Midbrain (tissue), 1 donor: ENCODE data around the gene ATP8A2.

Source experiments
- DNase-seq: peaks from one replicate; lab custom pipeline; 2025; lab: John Stamatoyannopoulos, UW

The ATP8A2 gene

GRCh38 chr13:25859528-25859927 is 487.8 kb downstream of the ATP8A2 start:
- DNase-seq = no peak

GRCh38 chr13:25860265-25860664 is 488.5 kb downstream of the ATP8A2 start:
- no peak for DNase-seq

GRCh38 chr13:25860862-25861261 is 489.1 kb downstream of the ATP8A2 start:
- DNase-seq = no peak

GRCh38 chr13:25862156-25862555 is 490.4 kb downstream of the ATP8A2 start:
- no peak for DNase-seq

GRCh38 chr13:25864116-25864515 is 492.3 kb downstream of the ATP8A2 start:
- no peak for DNase-seq

- no peak for DNase-seq
These were observed 493.2 kb downstream of the ATP8A2 start for GRCh38 chr13:25864936-25865335.

- DNase-seq = no peak
These were observed 493.6 kb downstream of the ATP8A2 start for GRCh38 chr13:25865391-25865790.

- no peak for DNase-seq
These were observed 495.3 kb downstream of the ATP8A2 start for GRCh38 chr13:25867038-25867437.

- no peak for DNase-seq
These were observed 496.7 kb downstream of the ATP8A2 start for GRCh38 chr13:25868490-25868889.

- DNase-seq = no peak
These were observed 498.2 kb downstream of the ATP8A2 start for GRCh38 chr13:25869941-25870340.

- no peak for DNase-seq
These were observed 499.8 kb downstream of the ATP8A2 start for GRCh38 chr13:25871389-25872125.

- DNase-seq = no peak
These were observed 500.9 kb downstream of the ATP8A2 start for GRCh38 chr13:25872481-25873241.

GRCh38 chr13:25873242-25873612 is 501.5 kb downstream of the ATP8A2 start:
- DNase-seq = no peak

GRCh38 chr13:25874064-25874737 is 502.4 kb downstream of the ATP8A2 start:
- DNase-seq = no peak

GRCh38 chr13:25874907-25875306 is 503.1 kb downstream of the ATP8A2 start:
- no peak for DNase-seq

GRCh38 chr13:25876247-25876646 is 504.5 kb downstream of the ATP8A2 start:
- no peak for DNase-seq

GRCh38 chr13:25879466-25879865 is 507.7 kb downstream of the ATP8A2 start:
- no peak for DNase-seq

- DNase-seq = no peak
These were observed 509.6 kb downstream of the ATP8A2 start for GRCh38 chr13:25881136-25881926.

GRCh38 chr13:25881971-25882451 is 510.2 kb downstream of the ATP8A2 start:
- DNase-seq = no peak

GRCh38 chr13:25882466-25883357 is 510.9 kb downstream of the ATP8A2 start:
- DNase-seq = no peak

GRCh38 chr13:25885418-25885817 is 513.6 kb downstream of the ATP8A2 start:
- no peak for DNase-seq
